ENCODE results near the gene BAG5. TPM values are rescaled to one million over a fixed set of nuclear protein-coding genes. Genes with fewer than 3 reads are reported as not detected.

BAG5 gene
- total and polyA plus RNA-seq, 2 donors (not counting 1 experiment from before 2014, with no cell fraction given) = 7.4 to 31.6 TPM

DNA sequence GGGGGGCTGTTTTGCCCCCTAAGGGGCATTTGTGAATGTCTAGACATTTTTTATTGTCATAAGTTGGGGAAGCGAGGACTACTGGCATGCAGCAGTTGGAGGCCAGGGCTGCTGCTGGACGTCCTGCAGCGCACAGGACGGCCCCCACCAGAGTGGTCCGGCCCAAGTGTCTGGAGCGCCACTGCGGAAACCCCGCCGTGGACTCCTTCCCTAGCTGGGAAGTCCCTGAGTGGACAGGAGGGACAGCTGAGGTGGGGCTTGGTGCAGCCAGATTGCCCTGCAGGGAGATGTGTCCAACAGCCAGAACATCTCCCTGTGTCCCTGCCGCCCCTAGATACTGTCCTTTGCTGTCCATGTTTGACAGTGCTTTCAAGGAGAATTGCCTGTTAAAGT is 45.3 kb downstream of the BAG5 start:
- intact Hi-C loops (cut with micrococcal nuclease) = no loop called here
- no peaks in the 10 kb centered on the region for H3K27me3 Mint-ChIP-seq
- H3K4me1 Mint-ChIP-seq = peaks cover 8% of the 10 kb centered on the region
- H3K27ac ChIP-seq (ENCODE audit: low read length in 2 of 2) = no peak overlapping the region
- TF ChIP-seq, protein P1, sequence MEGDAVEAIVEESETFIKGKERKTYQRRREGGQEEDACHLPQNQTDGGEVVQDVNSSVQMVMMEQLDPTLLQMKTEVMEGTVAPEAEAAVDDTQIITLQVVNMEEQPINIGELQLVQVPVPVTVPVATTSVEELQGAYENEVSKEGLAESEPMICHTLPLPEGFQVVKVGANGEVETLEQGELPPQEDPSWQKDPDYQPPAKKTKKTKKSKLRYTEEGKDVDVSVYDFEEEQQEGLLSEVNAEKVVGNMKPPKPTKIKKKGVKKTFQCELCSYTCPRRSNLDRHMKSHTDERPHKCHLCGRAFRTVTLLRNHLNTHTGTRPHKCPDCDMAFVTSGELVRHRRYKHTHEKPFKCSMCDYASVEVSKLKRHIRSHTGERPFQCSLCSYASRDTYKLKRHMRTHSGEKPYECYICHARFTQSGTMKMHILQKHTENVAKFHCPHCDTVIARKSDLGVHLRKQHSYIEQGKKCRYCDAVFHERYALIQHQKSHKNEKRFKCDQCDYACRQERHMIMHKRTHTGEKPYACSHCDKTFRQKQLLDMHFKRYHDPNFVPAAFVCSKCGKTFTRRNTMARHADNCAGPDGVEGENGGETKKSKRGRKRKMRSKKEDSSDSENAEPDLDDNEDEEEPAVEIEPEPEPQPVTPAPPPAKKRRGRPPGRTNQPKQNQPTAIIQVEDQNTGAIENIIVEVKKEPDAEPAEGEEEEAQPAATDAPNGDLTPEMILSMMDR (IDR thresholded peaks at IDR 0.05) = no peak
- no peak for TF ChIP-seq EZH2 (IDR thresholded peaks at IDR 0.05; ENCODE audit: borderline replicate concordance, insufficient read depth, low read depth, low read length, poor library complexity, severe bottlenecking)
- H3K9me3 Mint-ChIP-seq (ENCODE audit: insufficient read depth) = no peaks in the 10 kb centered on the region
- peaks cover 11% of the 10 kb centered on the region for H4K20me1 ChIP-seq (ENCODE audit: control insufficient read depth, insufficient read depth, low read length, poor library complexity, severe bottlenecking)
- no peak for DNase-seq
- peaks cover 0 to 20% (median 6%) of the 10 kb centered on the region in 4 experiments for H3K27me3 ChIP-seq (replicated peaks in 1 of 4; ENCODE audit: control extremely low read depth in 1 of 4, control insufficient read depth in 3 of 4, insufficient read depth in 4 of 4, low read length in 3 of 4)
- H3K79me2 ChIP-seq (ENCODE audit: control insufficient read depth, insufficient read depth, low read length) = no peaks in the 10 kb centered on the region
- no peak overlapping the region for H3K4me3 ChIP-seq (ENCODE audit: control extremely low read depth in 1 of 5, extremely low read depth in 1 of 5, insufficient read depth in 1 of 5, low read depth in 2 of 5, low read length in 4 of 5)
- H3K4me1 ChIP-seq (ENCODE audit: control insufficient read depth in 2 of 2, insufficient read depth in 2 of 2, low read length in 2 of 2) = peaks cover 17 to 26% of the 10 kb centered on the region in 2 donors
- H3K9ac ChIP-seq (ENCODE audit: low read length) = no peak overlapping the region
- 94% methylated on average over 10 of the region's 10 CpGs for WGBS (ENCODE audit: insufficient coverage)
- H3K9me3 ChIP-seq (ENCODE audit: control extremely low read depth in 1 of 3, control insufficient read depth in 2 of 3, insufficient read depth in 1 of 3, low read length in 2 of 3) = peaks cover 0 to 4% (median 0%) of the 10 kb centered on the region in 3 donors
- H3K36me3 ChIP-seq (replicated peaks in 1 of 2; ENCODE audit: control extremely low read depth in 1 of 2, control insufficient read depth in 1 of 2, extremely low read depth in 1 of 2, insufficient read depth in 2 of 2, low read length in 1 of 2) = no peaks in the 10 kb centered on the region
- CTCF ChIA-PET = interaction anchor here (0.7 to 6.1 kb wide), 3 partner anchors 11 to 30 kb away, joined by 3 to 128 read pairs (median 42); partner anchors contain the start of gene TRMT61A
- no peak overlapping the region for H3K27ac Mint-ChIP-seq
- H2AFZ ChIP-seq (ENCODE audit: insufficient read depth, low read depth, low read length, poor library complexity, severe bottlenecking) = no peak overlapping the region
- H3K4me3 Mint-ChIP-seq = no peak overlapping the region
- H3K4me2 ChIP-seq (replicated peaks; ENCODE audit: low read depth, low read length, poor library complexity, severe bottlenecking) = no peak overlapping the region
- POLR2A ChIA-PET = no interaction called here
- ATAC-seq (ENCODE audit: low read depth) = no peak

DNA sequence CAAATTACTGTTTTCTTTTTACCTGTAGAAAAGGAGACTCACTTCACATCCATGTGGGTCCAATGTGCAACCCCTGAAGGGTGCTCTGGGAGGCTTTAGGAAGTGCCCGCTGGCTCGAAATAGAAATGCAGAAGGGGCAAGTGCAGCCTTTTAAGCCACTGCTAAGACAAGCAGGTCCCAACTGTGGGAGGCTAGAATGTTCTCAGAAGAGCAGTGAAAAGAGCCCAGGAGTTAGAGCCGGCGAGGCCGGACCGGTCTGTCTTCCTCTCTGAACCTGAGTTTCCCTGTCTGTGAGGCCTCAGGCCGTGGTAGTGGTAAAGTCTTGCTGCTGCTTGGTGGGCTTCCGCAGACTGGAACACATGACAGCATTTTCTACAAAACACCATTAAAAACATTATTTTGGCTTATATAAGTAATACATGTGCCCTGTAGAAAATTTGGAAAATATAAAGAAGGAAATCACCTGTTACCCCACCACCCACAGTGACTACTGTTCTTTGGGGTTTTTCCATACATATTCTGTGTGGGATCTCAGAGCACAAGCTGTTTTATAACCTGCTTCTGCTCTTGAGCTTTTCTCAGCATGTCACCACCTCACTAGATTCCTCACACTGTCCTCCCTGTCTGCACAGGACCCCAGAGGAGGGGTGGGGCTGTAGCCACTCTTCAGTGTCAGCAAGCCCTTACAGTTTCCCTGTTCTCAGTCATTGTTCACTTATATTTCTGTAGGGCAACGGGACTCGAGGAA is 45.9 kb downstream of the BAG5 start:
- DNase-seq = no peak
- intact Hi-C loops (cut with micrococcal nuclease) = no loop called here
- no peaks in the 10 kb centered on the region for H3K9me3 Mint-ChIP-seq (ENCODE audit: insufficient read depth)
- Histone ChIP-seq H3K36me3 (replicated peaks in 1 of 2; ENCODE audit: control extremely low read depth in 1 of 2, control insufficient read depth in 1 of 2, extremely low read depth in 1 of 2, insufficient read depth in 2 of 2, low read length in 1 of 2) (no peaks in the 10 kb centered on the region), H3K4me2 (replicated peaks; ENCODE audit: low read depth, low read length, poor library complexity, severe bottlenecking) (no peak overlapping the region), H3K79me2 (ENCODE audit: control insufficient read depth, insufficient read depth, low read length) (no peaks in the 10 kb centered on the region), H4K20me1 (ENCODE audit: control insufficient read depth, insufficient read depth, low read length, poor library complexity, severe bottlenecking) (peaks cover 11% of the 10 kb centered on the region), H3K27me3 (replicated peaks in 1 of 4; ENCODE audit: control extremely low read depth in 1 of 4, control insufficient read depth in 3 of 4, insufficient read depth in 4 of 4, low read length in 3 of 4) (peaks cover 0 to 14% (median 5%) of the 10 kb centered on the region in 4 experiments), H3K4me1 (ENCODE audit: control insufficient read depth in 2 of 2, insufficient read depth in 2 of 2, low read length in 2 of 2) (peaks cover 14 to 22% of the 10 kb centered on the region in 2 donors), H3K27ac (ENCODE audit: low read length in 2 of 2) (no peak overlapping the region), H3K9me3 (ENCODE audit: control extremely low read depth in 1 of 3, control insufficient read depth in 2 of 3, insufficient read depth in 1 of 3, low read length in 2 of 3) (peaks cover 0 to 4% (median 0%) of the 10 kb centered on the region in 3 donors), H2AFZ (ENCODE audit: insufficient read depth, low read depth, low read length, poor library complexity, severe bottlenecking) (no peak overlapping the region), H3K9ac (ENCODE audit: low read length) (no peak overlapping the region), H3K4me3 (ENCODE audit: control extremely low read depth in 1 of 5, extremely low read depth in 1 of 5, insufficient read depth in 1 of 5, low read depth in 2 of 5, low read length in 4 of 5) (no peak overlapping the region)
- no peak overlapping the region for H3K27ac Mint-ChIP-seq
- 70% methylated on average over 7 of the region's 10 CpGs for WGBS (ENCODE audit: insufficient coverage)
- peaks cover 8% of the 10 kb centered on the region for H3K4me1 Mint-ChIP-seq
- POLR2A ChIA-PET = no interaction called here
- CTCF ChIA-PET = interaction anchor here (0.6 to 6.1 kb wide), 3 partner anchors 12 to 31 kb away, joined by 3 to 128 read pairs (median 42); partner anchors contain the start of gene TRMT61A
- no peak for ATAC-seq (ENCODE audit: low read depth)
- no peak overlapping the region for H3K4me3 Mint-ChIP-seq
- no peak for TF ChIP-seq EZH2 (IDR thresholded peaks at IDR 0.05; ENCODE audit: borderline replicate concordance, insufficient read depth, low read depth, low read length, poor library complexity, severe bottlenecking)
- TF ChIP-seq, protein P1 (IDR thresholded peaks at IDR 0.05) = no peak
- H3K27me3 Mint-ChIP-seq = no peaks in the 10 kb centered on the region

Data from B cell (primary cell).